Chondrocyte (in vitro differentiated cells): Measurements from ENCODE around the gene ARHGAP28. TPM values are rescaled to one million over a fixed set of nuclear protein-coding genes. Genes with fewer than 3 reads are reported as not detected.

Experiments
- DNase-seq: peaks from one replicate; pipeline ENCODE4 v3.0.0; 2021; ENCODE audit warnings: mixed read lengths, low spot score
- H3K27ac Mint-ChIP-seq: one replicate; pipeline ENCODE4 v1.8.0; 2021; ENCODE audit warnings: mild to moderate bottlenecking, moderate library complexity, mixed read lengths; ENCODE audit not compliant: unreplicated experiment
- H3K27me3 Mint-ChIP-seq: 2 replicates; pipeline ENCODE4 v1.8.0; 2021; ENCODE audit warnings: low read depth, mixed read lengths
- H3K36me3 Mint-ChIP-seq: 2 replicates; pipeline ENCODE4 v1.8.0; 2021; ENCODE audit warnings: low read depth, mixed read lengths
- H3K4me1 Mint-ChIP-seq: 2 replicates; pipeline ENCODE4 v1.8.0; 2021; ENCODE audit warnings: low read depth, mild to moderate bottlenecking, mixed read lengths
- H3K4me3 Mint-ChIP-seq: one replicate; pipeline ENCODE4 v1.8.0; 2021; ENCODE audit warnings: mild to moderate bottlenecking, moderate library complexity, mixed read lengths; ENCODE audit not compliant: unreplicated experiment
- H3K9me3 Mint-ChIP-seq: 2 replicates; pipeline ENCODE4 v1.8.0; 2021; ENCODE audit warnings: low read depth, mixed read lengths
- CTCF ChIP-seq: fragments of 200-600 bp; sonication (generic); IDR thresholded peaks from 2 replicates; pipeline ENCODE4 v1.5.0; 2021; ENCODE audit warnings: antibody characterized with exemption, mild to moderate bottlenecking, moderate library complexity
- total RNA-seq: library from RNA; stranded (reverse); gene quantifications from 3 replicates; pipeline ENCODE4 v1.2.1, GENCODE V29; 2021

Gene ARHGAP28
- total RNA-seq, 1 donor from 2014 or later, result 18.1 TPM

GRCh38 chr18:6948281-6949055 is 219.0 kb downstream of the ARHGAP28 start:
- Mint-ChIP-seq H3K4me3 (no peak overlapping the region), H3K27ac (no peak overlapping the region), H3K9me3 (no peaks in the 10 kb centered on the region), H3K36me3 (peaks cover 1% of the 10 kb centered on the region), H3K4me1 (no peaks in the 10 kb centered on the region), H3K27me3 (no peaks in the 10 kb centered on the region)
- DNase-seq, result no peak
- TF ChIP-seq CTCF, result no peak

- TF ChIP-seq CTCF, result no peak
- no peak overlapping the region for H3K4me3 Mint-ChIP-seq
- no peaks in the 10 kb centered on the region for H3K9me3 Mint-ChIP-seq
- no peak for DNase-seq
- H3K27me3 Mint-ChIP-seq, result no peaks in the 10 kb centered on the region
- peaks cover 1% of the 10 kb centered on the region for H3K36me3 Mint-ChIP-seq
- no peaks in the 10 kb centered on the region for H3K4me1 Mint-ChIP-seq
- H3K27ac Mint-ChIP-seq, result no peak overlapping the region
Measured at GRCh38 chr18:6949800-6950586, 220.5 kb downstream of the ARHGAP28 start.

GRCh38 chr18:6950641-6951040 is 221.1 kb downstream of the ARHGAP28 start:
- Mint-ChIP-seq H3K27me3 (no peaks in the 10 kb centered on the region), H3K9me3 (no peaks in the 10 kb centered on the region), H3K4me3 (no peak overlapping the region), H3K36me3 (peaks cover 1% of the 10 kb centered on the region), H3K27ac (no peak overlapping the region), H3K4me1 (no peaks in the 10 kb centered on the region)
- TF ChIP-seq CTCF, result no peak
- DNase-seq, result no peak

GRCh38 chr18:6951336-6952090 is 222.0 kb downstream of the ARHGAP28 start:
- Mint-ChIP-seq H3K4me1 (peaks cover 3% of the 10 kb centered on the region), H3K27ac (no peak overlapping the region), H3K9me3 (no peaks in the 10 kb centered on the region), H3K4me3 (no peak overlapping the region), H3K27me3 (no peaks in the 10 kb centered on the region), H3K36me3 (no peaks in the 10 kb centered on the region)
- no peak for TF ChIP-seq CTCF
- no peak for DNase-seq

GRCh38 chr18:6954501-6954900 is 225.0 kb downstream of the ARHGAP28 start:
- no peak for TF ChIP-seq CTCF
- H3K27me3 Mint-ChIP-seq, result no peaks in the 10 kb centered on the region
- H3K27ac Mint-ChIP-seq, result no peak overlapping the region
- H3K9me3 Mint-ChIP-seq, result no peaks in the 10 kb centered on the region
- H3K36me3 Mint-ChIP-seq, result no peaks in the 10 kb centered on the region
- no peak overlapping the region for H3K4me3 Mint-ChIP-seq
- no peak for DNase-seq
- peaks cover 8% of the 10 kb centered on the region for H3K4me1 Mint-ChIP-seq
